Nephron (organoid): ENCODE measurements around the gene MTR.
A peak's percentile ranks its signal among the peaks of the same experiment; 100 is the strongest.
"Not testable (repeated sequence)": the region's sequence is repeated elsewhere in the genome, so short reads cannot be mapped to it uniquely, and the experiment has no call there.

ENCODE experiments used
- H3K27ac Mint-ChIP-seq, 3 experiments: 2 replicates each; pipeline ENCODE4 v1.8.0; 2020; ENCODE audit warnings: mixed read lengths in 3 of 3, mild to moderate bottlenecking in 2 of 3, moderate library complexity in 1 of 3
- H3K27me3 Mint-ChIP-seq: 2 replicates; pipeline ENCODE4 v1.8.0; 2021; ENCODE audit warnings: low read depth, mild to moderate bottlenecking, moderate library complexity, mixed read lengths
- H3K36me3 Mint-ChIP-seq: 2 replicates; pipeline ENCODE4 v1.8.0; 2020; ENCODE audit warnings: low read depth, mixed read lengths
- H3K4me1 Mint-ChIP-seq: 2 replicates; pipeline ENCODE4 v1.8.0; 2020; ENCODE audit warnings: mixed read lengths
- H3K4me3 Mint-ChIP-seq, 3 experiments: 2 replicates each; pipeline ENCODE4 v1.8.0; 2020; ENCODE audit warnings: mild to moderate bottlenecking in 3 of 3, mixed read lengths in 3 of 3, moderate library complexity in 2 of 3
- H3K9me3 Mint-ChIP-seq: 2 replicates; pipeline ENCODE4 v1.8.0; 2020; ENCODE audit warnings: mixed read lengths
- CTCF ChIP-seq, 3 experiments: fragments of 200-600 bp; sonication (generic); IDR thresholded peaks; one replicate each; pipeline ENCODE4 v1.5.0; 2021; ENCODE audit warnings: antibody characterized with exemption in 3 of 3; ENCODE audit not compliant: unreplicated experiment in 3 of 3

Gene MTR

DNA sequence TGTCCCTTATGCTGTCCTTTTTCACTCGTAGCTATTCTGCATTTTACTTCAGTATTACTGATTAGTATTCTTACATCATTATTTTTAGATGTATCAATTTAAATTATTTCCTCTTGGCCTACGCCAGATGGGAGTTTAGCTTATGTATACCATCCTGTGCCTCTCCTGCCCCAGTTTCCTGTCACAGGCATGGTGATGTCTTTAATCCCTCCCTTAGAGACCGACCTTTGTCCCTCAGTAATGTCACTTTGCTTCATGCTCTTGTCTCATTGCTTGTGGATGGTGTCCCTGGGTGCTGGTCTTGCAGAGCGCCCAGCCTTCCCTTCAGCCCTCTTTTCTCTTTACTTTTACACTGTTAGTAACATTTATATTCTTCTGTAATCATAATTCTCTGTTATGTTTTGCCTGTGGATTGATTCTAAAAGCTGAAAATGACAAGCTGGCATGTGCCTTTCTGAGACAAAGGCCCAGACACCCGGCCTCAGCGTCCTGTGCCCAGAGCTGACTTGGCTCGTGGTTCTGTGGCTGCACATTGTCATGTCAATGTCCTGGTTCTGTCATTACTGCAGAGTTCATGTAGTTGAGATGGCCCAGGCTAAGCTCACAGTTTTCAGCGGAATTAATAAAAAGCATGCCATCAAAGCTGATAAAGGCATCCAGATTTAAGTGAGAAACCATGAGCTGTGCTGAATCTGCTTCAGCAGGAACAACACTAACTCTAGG is 100.7 kb downstream of the MTR start:
- peaks cover 75% of the 10 kb centered on the region for H3K36me3 Mint-ChIP-seq
- no peak for TF ChIP-seq CTCF (IDR thresholded peaks at IDR 0.05; ENCODE audit: unreplicated experiment in 3 of 3)
- no peak overlapping the region for H3K27ac Mint-ChIP-seq
- H3K4me3 Mint-ChIP-seq, result no peak overlapping the region
- no peaks in the 10 kb centered on the region for H3K4me1 Mint-ChIP-seq
- H3K9me3 Mint-ChIP-seq, result no peaks in the 10 kb centered on the region
- H3K27me3 Mint-ChIP-seq, result no peaks in the 10 kb centered on the region

GRCh38 chr1:236896716-236897115 is 101.6 kb downstream of the MTR start:
- no peaks in the 10 kb centered on the region for H3K9me3 Mint-ChIP-seq
- H3K4me3 Mint-ChIP-seq, result no peak overlapping the region
- no peaks in the 10 kb centered on the region for H3K27me3 Mint-ChIP-seq
- H3K36me3 Mint-ChIP-seq, result peaks cover 73% of the 10 kb centered on the region
- no peaks in the 10 kb centered on the region for H3K4me1 Mint-ChIP-seq
- H3K27ac Mint-ChIP-seq, result no peak overlapping the region
- TF ChIP-seq CTCF (IDR thresholded peaks at IDR 0.05; ENCODE audit: unreplicated experiment in 3 of 3), result no peak

- Mint-ChIP-seq H3K9me3 (peaks cover 12% of the 10 kb centered on the region), H3K4me1 (peaks cover 18% of the 10 kb centered on the region), H3K27me3 (no peaks in the 10 kb centered on the region), H3K36me3 (peaks cover 32% of the 10 kb centered on the region), H3K4me3 (no peak overlapping the region), H3K27ac (no peak overlapping the region)
- TF ChIP-seq CTCF (IDR thresholded peaks at IDR 0.05; ENCODE audit: unreplicated experiment in 3 of 3), result no peak
These were observed 110.0 kb downstream of the MTR start for GRCh38 chr1:236904892-236905741.

GRCh38 chr1:236907205-236907604 is 112.1 kb downstream of the MTR start:
- TF ChIP-seq CTCF (IDR thresholded peaks at IDR 0.05; ENCODE audit: unreplicated experiment in 3 of 3), result no peak
- Mint-ChIP-seq H3K9me3 (peaks cover 12% of the 10 kb centered on the region), H3K36me3 (peaks cover 17% of the 10 kb centered on the region), H3K4me3 (no peak overlapping the region), H3K4me1 (peaks cover 18% of the 10 kb centered on the region), H3K27ac (peak overlapping the region in 1 of 3 experiments; percentile 41), H3K27me3 (no peaks in the 10 kb centered on the region)

- Mint-ChIP-seq H3K27me3 (no peaks in the 10 kb centered on the region), H3K4me3 (no peak overlapping the region), H3K36me3 (peaks cover 10% of the 10 kb centered on the region), H3K27ac (no peak overlapping the region), H3K4me1 (peaks cover 18% of the 10 kb centered on the region), H3K9me3 (peaks cover 12% of the 10 kb centered on the region)
- TF ChIP-seq CTCF (IDR thresholded peaks at IDR 0.05; ENCODE audit: unreplicated experiment in 3 of 3), result no peak
These were observed 113.6 kb downstream of the MTR start for GRCh38 chr1:236908669-236909068.

DNA sequence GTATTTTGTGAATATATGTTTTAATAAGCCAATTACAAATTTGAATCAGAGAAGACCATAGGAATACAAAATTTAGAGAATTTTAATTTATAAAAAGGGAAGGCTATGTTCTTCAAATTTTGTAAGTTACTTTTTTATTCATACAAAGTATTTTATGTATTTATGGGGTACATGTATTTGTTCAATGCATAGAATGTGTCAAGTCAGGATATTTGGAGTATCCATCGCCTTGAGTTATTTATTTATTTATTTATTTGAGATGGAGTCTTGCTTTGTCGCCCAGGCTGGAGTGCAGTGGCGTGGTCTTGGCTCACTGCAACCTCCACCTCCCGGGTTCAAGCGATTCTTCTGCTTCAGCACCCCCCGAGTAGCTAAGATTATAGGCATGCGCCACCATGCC is 116.0 kb downstream of the MTR start:
- Mint-ChIP-seq H3K4me1 (peaks cover 13% of the 10 kb centered on the region), H3K36me3 (peaks cover 19% of the 10 kb centered on the region), H3K9me3 (peaks cover 17% of the 10 kb centered on the region)
- not testable (repeated sequence) for H3K27me3 Mint-ChIP-seq, H3K4me3 Mint-ChIP-seq, H3K27ac Mint-ChIP-seq
